Uterus (tissue), 4 donors: ENCODE measurements around the gene EEFSEC. TPM values are rescaled to one million over a fixed set of nuclear protein-coding genes. Genes with fewer than 3 reads are reported as not detected.

Experiments used
- DNase-seq, 2 donors: peaks; one replicate each; pipeline ENCODE4 v3.0.0-alpha.2; 2019 to 2020
- H3K27ac ChIP-seq, 2 donors: fragments of 200-600 bp; sonication (generic); 1 replicate in 1 of 2; 2 replicates in 1 of 2; pipeline ENCODE4 v1.5.1; 2016 to 2018
- H3K27me3 ChIP-seq, 2 donors: fragments of 200-600 bp; sonication (generic); one replicate each; pipeline ENCODE4 v1.5.1; 2018 to 2019; ENCODE audit warnings: control low read depth in 1 of 2
- H3K36me3 ChIP-seq, 2 donors: fragments of 200-600 bp; sonication (generic); one replicate each; pipeline ENCODE4 v1.5.1; 2019; ENCODE audit warnings: control low read depth in 1 of 2
- H3K4me1 ChIP-seq, 2 donors: fragments of 200-600 bp; sonication (generic); one replicate each; pipeline ENCODE4 v1.5.1; 2018 to 2019; ENCODE audit warnings: control low read depth in 1 of 2
- H3K4me3 ChIP-seq, 2 donors: fragments of 200-600 bp; sonication (generic); 1 replicate in 1 of 2; 2 replicates in 1 of 2; pipeline ENCODE4 v1.5.1; 2018 to 2019; ENCODE audit warnings: mild to moderate bottlenecking in 1 of 2
- H3K9me3 ChIP-seq, 2 donors: fragments of 200-600 bp; sonication (generic); one replicate each; pipeline ENCODE4 v1.5.1; 2019; ENCODE audit warnings: control low read depth in 1 of 2
- POLR2A ChIP-seq, 2 donors: fragments of 450-650 bp; IDR thresholded peaks; one replicate each; pipeline ENCODE4 v1.6.1; 2016; ENCODE audit warnings: antibody characterized with exemption in 2 of 2, mild to moderate bottlenecking in 1 of 2, moderate library complexity in 1 of 2
- intact Hi-C: fragments of 100-400 bp; cut with DNase I; formaldehyde crosslinking; loops from one replicate; pipeline ENCODE4 v1.15.1; 2023; ENCODE audit warnings: low total_unique reads
- total RNA-seq, 4 donors: library from RNA; depleted of rRNA in 3 of 4; stranded (reverse); fragments of >200 nt in 3 of 4; gene quantifications; one replicate each; pipeline versions ENCODE4 v1.1.0 to v1.2.4, GENCODE V29; 2014 to 2023
- TF ChIP-seq, protein P1 (sequence below), 4 experiments: fragments of 200-600 bp in 2 of 4; fragments of 450-650 bp in 2 of 4; sonication (generic) in 2 of 4; IDR thresholded peaks; one replicate each; pipeline ENCODE4 v1.5.1; 2016 to 2019; ENCODE audit warnings: antibody characterized with exemption in 4 of 4, mild to moderate bottlenecking in 2 of 4, moderate library complexity in 1 of 4
- donor health status: DM: yes; HTN: yes; CAD: no.

EEFSEC gene
- total RNA-seq, 4 donors from 2014 or later, result 2.9 to 20.0 (median 12.5) TPM

DNA sequence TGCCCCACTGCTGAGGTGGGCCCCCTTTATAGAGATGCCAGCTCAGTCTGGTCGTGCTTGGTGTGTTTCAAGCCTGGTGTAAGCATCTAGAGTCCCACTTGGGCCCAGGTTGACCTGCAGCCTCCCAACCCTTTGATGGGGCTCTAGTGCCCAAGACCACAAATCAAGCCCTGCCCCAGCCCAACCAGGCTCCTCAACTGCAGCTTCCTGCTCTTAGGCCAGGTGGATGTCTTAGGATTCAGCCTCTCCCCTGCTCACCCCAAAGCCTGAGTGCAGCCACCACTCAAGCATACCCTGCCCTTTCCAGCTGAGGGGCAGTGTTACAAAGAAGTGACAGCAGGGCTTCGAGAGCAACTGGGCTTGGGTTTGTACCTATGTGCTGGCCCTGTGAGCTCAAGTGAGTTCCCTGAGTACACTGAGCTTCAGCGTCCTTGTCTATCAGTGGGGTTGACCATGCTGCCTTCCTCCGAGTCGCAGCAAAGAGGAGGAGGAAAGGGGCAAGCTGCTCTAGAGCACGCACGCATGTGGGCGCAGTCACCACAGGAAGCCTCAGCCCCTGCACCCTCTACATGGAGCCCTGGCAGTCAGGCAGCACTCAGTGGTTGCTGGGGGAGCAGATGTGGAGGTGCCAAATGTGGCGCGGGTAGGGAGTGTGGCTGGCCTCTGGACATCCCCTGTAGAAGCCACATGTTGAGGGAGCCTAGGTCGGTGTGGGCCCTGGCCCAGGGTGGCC lies 120.7 kb downstream of the EEFSEC start:
- intact Hi-C loops, result no loop called here
- Histone ChIP-seq H3K27ac (peak overlapping the region in 1 of 2 donors; percentile 4), H3K9me3 (no peaks in the 10 kb centered on the region), H3K4me3 (no peak overlapping the region), H3K27me3 (no peaks in the 10 kb centered on the region), H3K4me1 (peaks cover 8 to 9% of the 10 kb centered on the region in 2 donors), H3K36me3 (no peaks in the 10 kb centered on the region)
- DNase-seq, result no peak
- TF ChIP-seq, protein P1, sequence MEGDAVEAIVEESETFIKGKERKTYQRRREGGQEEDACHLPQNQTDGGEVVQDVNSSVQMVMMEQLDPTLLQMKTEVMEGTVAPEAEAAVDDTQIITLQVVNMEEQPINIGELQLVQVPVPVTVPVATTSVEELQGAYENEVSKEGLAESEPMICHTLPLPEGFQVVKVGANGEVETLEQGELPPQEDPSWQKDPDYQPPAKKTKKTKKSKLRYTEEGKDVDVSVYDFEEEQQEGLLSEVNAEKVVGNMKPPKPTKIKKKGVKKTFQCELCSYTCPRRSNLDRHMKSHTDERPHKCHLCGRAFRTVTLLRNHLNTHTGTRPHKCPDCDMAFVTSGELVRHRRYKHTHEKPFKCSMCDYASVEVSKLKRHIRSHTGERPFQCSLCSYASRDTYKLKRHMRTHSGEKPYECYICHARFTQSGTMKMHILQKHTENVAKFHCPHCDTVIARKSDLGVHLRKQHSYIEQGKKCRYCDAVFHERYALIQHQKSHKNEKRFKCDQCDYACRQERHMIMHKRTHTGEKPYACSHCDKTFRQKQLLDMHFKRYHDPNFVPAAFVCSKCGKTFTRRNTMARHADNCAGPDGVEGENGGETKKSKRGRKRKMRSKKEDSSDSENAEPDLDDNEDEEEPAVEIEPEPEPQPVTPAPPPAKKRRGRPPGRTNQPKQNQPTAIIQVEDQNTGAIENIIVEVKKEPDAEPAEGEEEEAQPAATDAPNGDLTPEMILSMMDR (IDR thresholded peaks at IDR 0.05), result no peak
- no peak for TF ChIP-seq POLR2A (IDR thresholded peaks at IDR 0.05)

DNA sequence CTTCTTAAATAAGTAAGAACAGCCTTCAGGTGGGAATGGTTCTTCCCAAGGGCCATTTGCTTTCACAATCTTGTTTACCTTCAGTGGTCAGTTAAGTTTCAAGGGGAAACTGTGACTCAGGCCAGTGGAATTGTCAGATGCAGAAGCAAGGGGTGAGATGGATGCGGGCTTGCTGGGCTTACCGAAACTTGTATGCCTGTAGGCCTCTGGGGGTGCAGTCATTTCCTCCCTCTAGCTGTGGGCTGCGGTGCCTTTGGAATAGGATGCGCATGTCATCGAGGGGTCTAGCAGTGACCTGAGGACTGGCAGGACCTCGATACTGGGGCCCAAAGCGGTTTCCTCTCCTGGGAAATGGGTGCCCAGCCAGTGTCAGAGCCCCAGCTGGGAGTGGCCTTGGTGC lies 121.6 kb downstream of the EEFSEC start:
- Histone ChIP-seq H3K4me1 (peaks cover 8 to 16% of the 10 kb centered on the region in 2 donors), H3K36me3 (no peaks in the 10 kb centered on the region), H3K9me3 (no peaks in the 10 kb centered on the region), H3K27ac (peak overlapping the region in 1 of 2 donors; percentile 82), H3K4me3 (no peak overlapping the region), H3K27me3 (no peaks in the 10 kb centered on the region)
- no peak for DNase-seq
- no peak for TF ChIP-seq POLR2A (IDR thresholded peaks at IDR 0.05)
- intact Hi-C loops, result no loop called here

DNA sequence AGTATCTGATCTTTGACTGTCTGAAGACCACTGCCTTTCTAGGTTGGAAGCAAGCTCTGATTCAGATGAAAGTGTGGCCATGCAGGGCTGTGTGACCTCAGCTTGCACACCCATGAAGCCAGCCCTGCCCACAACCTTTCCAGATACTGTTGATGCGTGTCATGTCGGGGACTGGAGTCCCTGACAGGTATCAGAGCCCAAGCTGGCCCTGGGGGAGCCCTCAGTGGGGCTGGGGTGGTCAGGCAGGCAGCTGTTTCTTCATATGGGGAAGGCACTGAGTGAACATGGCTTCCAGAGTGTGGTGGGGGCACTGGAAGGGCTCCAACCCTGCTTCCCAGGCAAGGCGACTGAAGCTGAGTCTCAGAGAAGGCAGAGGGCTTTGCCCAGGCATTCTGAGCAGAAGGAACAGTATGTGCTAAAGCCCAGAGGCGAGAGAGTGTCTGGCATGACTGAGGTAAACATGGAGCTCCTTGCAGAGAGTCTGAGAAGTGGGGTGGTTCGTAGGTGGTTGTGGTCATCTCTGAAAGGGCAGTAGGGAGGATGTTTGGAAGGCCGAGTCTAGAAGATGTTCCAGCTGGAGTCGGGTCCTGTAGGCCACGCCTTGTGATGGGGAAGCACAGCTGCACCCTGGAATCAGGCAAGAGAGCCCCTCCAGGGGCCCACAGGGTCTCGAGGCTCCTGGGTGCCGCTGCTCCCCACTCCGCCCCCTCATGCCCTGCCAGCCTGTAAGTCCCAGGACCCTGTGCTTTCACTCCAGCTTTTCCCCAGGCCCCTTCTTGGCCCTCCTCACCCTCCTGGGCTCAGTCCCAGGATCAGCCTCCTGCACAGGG lies 122.2 kb downstream of the EEFSEC start:
- TF ChIP-seq, protein P1 (IDR thresholded peaks at IDR 0.05), result no peak
- TF ChIP-seq POLR2A (IDR thresholded peaks at IDR 0.05), result no peak
- Histone ChIP-seq H3K27ac (peak overlapping the region; percentile 55 to 82), H3K27me3 (no peaks in the 10 kb centered on the region), H3K36me3 (no peaks in the 10 kb centered on the region), H3K9me3 (no peaks in the 10 kb centered on the region), H3K4me1 (peaks cover 11 to 16% of the 10 kb centered on the region in 2 donors), H3K4me3 (no peak overlapping the region)
- intact Hi-C loops, result no loop called here
- no peak for DNase-seq

DNA sequence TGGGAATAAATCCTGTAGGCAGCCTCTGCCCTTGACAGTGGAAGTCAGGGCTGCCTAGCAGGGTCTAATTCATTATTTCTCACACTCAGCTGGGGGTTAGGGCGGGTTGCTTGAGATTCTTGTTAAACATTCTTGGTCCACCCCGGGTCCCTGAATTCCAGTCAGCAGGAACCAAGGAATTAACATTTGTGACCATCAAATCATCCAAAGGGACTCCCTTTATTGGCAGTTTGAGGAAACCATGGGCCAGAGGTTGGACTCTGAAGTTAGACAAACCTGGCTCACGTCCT lies 122.8 kb downstream of the EEFSEC start:
- no peaks in the 10 kb centered on the region for H3K9me3 ChIP-seq
- peak overlapping the region; percentile 55 to 82 for H3K27ac ChIP-seq
- H3K4me1 ChIP-seq, result peaks cover 16% of the 10 kb centered on the region in 2 donors
- no peak for DNase-seq
- TF ChIP-seq, protein P1 (IDR thresholded peaks at IDR 0.05), result no peak
- no peak for TF ChIP-seq POLR2A (IDR thresholded peaks at IDR 0.05)
- H3K36me3 ChIP-seq, result no peaks in the 10 kb centered on the region
- no peak overlapping the region for H3K4me3 ChIP-seq
- intact Hi-C loops, result no loop called here
- no peaks in the 10 kb centered on the region for H3K27me3 ChIP-seq

DNA sequence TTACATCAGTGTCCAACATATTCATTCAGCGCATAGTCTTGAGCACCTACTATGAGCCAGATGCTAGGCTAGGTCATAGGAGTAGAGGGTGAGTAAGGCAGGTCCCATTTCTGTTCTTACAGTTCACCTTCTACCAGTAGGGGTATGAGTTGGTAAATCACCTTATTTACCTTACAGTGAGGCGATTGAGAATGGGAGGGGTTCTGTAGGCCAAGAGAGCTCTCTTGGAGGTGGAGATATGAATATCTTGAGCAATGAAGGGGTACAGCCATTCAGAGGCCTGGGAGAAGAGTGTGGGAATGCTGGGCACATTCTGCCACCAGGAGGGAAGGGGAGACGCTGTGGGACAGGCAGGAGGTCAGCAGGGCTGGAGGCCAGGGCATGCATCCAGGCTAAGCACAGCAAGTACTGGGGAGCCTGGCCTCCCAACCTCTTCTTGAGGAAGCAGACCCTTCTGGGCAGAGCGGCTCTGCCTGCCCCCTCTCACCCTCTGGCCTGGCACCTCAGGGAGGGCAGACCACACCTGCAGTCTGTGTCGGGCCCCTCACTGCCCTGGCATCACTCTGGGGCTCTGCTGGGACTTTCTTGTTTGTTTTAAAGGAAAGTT lies 123.4 kb downstream of the EEFSEC start:
- Histone ChIP-seq H3K36me3 (no peaks in the 10 kb centered on the region), H3K9me3 (no peaks in the 10 kb centered on the region), H3K4me3 (no peak overlapping the region), H3K4me1 (peaks cover 16 to 22% of the 10 kb centered on the region in 2 donors), H3K27ac (peak overlapping the region; percentile 8 to 82), H3K27me3 (no peaks in the 10 kb centered on the region)
- TF ChIP-seq, protein P1 (IDR thresholded peaks at IDR 0.05), result no peak
- no peak for TF ChIP-seq POLR2A (IDR thresholded peaks at IDR 0.05)
- intact Hi-C loops, result no loop called here
- DNase-seq, result no peak
